ENCODE results near the gene GJE1.

Gene GJE1

GRCh38 chr6:142167071-142167470, 34.3 kb downstream of the GJE1 start:
- DNase-seq = no peak

GRCh38 chr6:142167486-142167885, 34.8 kb downstream of the GJE1 start:
- no peak for DNase-seq

GRCh38 chr6:142171351-142171750, 38.6 kb downstream of the GJE1 start:
- no peak for DNase-seq

DNA sequence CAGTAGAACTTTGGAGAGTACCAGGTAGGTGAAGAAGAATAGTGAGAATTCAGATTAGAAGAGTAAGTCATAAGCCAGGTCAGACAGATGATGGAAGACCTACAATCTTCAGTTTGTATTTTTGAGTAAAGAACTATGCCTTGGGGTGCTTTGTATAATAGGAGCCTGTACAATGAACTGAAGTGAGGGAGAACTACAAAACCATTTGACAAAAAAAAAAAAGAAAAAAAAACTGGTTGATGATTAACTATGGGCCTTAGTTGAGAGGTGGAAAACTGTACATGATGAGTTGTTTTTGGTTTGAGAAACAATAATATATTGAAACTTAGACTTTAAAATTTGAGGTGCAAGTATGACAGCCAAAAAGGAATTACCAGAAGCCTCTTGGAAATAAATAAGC, 40.0 kb downstream of the GJE1 start:
- no peak for DNase-seq

- no peak for DNase-seq
These were observed 41.3 kb downstream of the GJE1 start for GRCh38 chr6:142173980-142174379.

DNA sequence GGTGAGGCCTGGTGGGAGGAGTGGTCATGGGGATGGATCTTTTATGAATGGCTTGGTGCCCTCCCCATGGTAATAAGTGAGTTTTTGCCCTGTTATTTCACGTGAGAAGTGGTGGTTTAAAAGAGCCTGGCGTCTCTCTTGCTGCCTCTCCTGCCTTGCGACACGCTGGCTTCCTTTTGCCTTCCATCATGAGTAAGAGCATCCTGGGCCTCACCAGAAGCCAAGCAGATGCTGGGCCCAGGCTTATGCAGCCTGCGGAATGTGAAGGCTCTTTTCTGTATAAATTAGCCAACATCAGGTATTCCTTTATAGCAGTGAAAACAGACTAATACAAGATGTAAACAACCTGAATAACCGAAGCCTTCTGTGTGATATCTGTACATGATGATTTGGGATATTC, 42.0 kb downstream of the GJE1 start:
- no peak for DNase-seq

DNA sequence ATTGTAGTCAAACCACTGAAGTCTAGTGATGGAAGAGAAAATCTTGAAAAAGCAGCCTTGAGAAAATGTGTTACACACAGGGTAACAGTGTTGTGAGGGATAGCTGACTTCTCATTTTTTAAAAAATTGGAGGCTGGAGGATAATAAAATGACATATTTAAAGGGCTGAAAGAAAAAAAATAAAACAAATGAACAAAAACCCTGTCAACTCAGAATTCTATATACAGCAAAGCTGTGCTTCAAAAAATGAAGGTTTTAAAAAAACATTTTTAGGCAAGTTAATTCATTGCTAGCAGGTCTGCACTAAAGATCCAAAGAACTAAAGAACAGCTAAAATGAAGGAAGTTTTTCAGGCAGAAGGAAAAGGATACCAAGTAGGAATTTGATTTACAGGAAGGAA, 45.4 kb downstream of the GJE1 start:
- no peak for DNase-seq

DNA sequence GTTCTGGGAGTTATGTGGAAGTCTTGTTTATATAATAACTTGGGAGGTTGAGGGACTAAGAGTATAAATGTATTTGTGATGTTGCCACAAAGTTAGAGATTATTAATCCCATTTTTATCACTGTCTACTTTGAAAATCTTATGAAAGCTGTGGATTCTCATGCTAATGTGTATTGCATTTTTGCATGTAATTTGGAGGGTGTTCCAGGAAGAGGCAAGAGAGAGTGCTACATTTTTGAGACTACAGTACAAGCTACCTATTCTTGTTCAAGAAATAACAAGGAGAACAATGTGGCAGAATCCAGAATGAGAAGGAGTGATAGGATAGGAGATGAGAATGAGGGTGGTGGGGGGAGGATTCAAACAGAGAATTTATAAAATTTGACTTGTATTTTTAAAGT, 49.3 kb downstream of the GJE1 start:
- no peak for DNase-seq

DNA sequence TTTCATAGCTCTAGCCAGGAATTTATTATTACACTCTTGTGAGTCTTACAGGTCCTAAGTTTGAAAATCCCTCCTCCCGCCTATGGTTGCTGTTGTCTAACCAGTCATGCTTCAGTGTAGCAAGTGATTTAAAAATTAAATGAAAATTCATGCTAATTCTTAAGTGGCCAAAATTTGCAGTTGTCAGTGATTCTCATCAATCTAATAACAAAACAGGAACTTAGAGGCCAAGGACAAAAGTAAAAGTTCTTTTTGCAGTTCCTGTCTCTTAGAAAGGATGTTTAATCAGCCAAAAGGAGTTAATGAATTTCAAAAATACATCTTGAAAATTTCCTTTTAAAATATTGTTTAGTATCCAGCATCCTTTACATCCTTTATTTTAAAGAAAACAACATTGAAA, 50.6 kb downstream of the GJE1 start:
- no peak for DNase-seq

DNA sequence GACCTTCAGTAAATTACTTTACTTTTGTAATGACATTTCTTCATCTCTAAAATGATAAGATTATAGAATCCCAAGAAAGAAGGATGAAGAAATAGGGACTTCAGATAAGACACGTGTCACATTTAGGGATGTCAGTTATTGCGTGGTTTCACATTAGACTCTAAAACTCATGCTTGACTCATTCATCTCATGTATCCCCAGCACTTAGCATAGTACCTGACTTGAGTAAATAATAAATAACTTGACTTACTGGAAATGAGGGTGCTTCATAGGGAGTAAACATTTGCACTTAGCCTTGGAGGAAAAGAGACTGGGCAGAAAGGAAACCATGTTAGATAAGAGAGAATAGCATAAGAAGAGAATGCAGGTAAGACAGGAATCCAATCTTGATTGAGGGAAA, 51.6 kb downstream of the GJE1 start:
- no peak for DNase-seq
